GM19238 (cell line): Measurements from ENCODE around the gene WDR31.
"Not testable (repeated sequence)": the region's sequence is repeated elsewhere in the genome, so short reads cannot be mapped to it uniquely, and the experiment has no call there.

ENCODE experiments used
- DNase-seq: peaks from one replicate; pipeline ENCODE4 v3.0.0; 2011; ENCODE audit warnings: low spot score; ENCODE audit not compliant: insufficient read length

WDR31 gene

DNA sequence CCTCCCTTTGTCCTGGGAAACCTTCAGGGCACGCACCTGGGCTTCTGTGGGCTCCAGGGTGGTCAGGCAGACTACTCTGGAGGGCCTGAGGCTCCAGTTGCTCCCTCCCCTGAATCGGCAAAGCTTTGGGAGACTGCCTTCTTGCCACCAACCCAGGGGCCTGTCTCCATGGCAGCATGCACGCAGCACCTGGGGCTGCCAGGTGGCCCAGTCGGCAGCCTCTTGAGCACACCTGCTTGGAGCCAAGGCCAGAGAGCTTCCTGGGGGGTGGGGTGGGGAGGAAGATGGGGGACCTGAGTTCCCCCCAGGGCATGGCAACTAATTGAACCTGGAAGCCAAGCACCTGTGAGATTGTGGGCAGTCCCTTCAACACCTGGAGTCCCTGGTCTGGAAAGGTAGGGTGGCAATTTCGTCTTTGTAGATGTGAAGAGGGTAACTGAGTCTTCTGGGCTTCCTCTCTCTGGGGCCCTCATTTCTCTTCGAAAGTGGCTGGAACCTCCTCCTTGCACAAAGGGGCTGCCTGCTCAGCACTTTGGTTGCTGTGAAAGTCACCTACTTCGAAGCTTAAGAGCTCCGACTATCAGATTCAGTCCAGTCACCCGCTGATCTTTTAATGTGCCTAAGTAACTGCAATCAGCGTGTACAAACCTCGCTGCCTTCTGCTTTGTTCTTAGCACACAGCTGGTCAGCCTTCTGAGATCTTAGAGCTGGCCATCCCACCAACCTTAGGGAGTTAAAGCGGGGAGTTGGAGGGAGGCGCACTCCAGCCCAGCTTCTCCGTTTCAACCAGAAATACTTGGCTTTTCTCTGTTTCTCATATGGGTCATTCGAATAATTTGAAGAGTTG is 40.9 kb downstream of the WDR31 start:
- DNase-seq, result no peak

DNA sequence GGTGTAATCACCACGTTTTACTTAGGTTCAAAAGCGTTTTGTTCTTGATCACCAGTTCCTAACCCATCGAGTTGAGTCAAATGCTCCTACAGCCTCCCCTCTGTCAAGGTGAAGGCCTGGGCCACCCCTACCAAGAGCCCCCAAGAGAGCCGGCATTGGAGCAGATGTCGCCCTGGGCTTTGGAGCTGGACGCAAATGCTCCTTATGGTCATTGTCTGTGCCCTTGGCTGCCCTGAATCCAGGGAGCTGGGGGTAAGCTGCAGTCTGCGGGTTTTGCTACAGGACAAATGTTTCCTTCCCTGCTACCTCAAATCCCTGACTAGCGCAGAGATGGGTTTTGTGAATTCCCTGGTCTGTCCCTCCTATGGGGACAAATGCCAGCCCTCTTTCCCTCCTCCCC is 41.8 kb downstream of the WDR31 start:
- DNase-seq, result no peak

DNA sequence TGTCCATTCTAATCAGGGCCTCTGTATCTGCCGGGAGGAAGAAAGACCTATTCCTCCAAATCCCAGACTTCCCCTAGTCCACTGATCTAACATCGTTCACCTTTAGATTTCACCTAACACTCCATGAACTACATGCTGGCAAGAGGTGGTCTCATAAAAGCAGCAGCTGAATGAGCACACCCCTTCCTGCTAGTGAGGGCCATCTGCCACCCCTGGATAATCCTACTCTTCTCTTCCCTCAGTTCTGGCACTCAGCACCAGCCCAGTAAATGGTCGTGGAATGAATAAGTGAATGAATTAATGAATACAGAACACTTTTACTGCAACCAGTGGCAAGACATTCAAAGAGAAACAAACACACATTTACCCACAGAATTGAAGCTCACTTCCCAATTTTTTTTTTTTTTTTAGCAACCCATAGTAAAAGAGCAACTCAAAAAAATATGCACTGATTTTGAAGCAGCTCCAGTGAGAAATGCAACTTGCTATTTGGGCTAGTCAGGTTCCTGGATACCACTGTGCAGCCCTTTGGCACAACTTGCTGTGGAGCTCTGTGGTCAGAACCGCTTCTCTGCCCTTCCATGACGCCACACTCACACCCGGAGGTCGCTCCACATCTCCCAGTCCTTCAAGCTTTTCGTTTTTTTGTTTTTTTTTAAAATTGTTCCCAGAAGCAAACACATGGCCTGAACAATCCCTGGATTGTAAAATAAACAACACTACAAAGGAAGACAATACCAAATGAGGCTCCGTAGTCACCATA is 43.1 kb downstream of the WDR31 start:
- DNase-seq, result no peak

DNA sequence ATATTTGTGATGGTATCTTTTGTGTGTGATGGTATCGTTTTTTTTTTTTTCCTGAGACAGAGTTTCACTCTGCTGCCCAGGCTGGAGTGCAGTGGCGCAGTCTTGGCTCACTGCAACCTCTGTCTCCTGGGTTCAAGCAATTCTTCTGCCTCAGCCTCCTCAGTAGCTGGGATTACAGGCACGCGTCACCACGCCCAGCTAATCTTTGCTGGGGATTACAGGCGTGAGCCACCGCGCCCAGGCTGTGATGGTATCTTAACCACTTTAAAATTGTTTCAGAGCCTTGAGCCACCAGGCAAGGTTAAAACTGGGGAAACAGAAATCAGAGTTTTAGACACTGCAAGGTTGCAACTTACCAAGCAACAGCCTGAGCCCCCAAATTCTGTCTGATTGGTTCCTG is 43.8 kb downstream of the WDR31 start:
- not testable (repeated sequence) for DNase-seq

DNA sequence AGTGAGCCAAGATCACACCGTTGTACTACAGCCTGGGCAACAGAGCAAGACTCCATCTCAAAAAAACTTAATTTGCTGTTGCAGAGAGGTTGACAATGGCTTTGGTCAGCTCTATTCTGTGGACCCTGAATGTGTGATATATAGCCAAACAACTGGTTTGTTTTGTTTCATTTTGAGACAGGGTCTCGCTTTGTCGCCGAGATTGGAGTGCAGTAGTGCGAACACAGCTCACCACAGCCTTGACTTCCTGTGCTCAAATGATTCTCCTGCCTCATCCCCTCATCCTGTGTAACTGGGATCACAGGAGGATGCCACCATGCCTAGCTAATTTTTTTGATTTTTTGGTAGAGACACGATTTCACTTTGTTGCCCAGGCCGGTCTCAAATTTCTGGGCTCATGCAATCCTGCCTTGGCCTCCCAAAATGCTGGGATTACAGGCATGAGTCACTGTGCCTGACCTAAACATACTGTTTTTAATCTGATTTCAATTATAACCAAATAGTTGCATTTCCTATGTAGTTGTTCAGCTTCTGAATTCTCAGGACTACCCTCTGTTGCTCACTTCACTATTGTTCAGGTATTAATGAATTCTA is 46.7 kb downstream of the WDR31 start:
- DNase-seq, result no peak

DNA sequence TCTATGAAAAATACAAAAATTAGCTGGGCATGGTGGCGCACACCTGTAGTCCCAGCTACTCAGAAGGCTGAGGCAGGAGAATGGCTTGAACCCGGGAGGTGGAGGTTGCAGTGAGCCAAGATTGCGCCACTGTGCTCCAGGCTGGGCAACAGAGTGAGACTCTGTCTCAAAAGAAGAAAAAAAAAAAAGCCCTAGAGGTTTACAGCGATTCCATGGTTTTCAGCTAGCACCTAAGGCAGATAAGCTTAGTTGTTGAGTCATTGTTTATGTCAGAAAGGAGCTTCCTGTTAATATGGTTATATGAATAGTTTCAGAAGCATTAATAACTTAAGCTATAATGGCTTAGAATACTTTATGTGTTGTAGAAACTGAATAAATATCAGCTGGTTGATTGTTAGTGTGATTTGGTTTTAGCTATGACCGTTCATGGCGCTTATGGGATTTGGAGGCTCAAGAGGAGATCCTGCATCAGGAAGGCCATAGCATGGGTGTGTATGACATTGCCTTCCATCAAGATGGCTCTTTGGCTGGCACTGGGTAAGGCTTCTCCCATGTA is 49.9 kb downstream of the WDR31 start:
- no peak for DNase-seq

DNA sequence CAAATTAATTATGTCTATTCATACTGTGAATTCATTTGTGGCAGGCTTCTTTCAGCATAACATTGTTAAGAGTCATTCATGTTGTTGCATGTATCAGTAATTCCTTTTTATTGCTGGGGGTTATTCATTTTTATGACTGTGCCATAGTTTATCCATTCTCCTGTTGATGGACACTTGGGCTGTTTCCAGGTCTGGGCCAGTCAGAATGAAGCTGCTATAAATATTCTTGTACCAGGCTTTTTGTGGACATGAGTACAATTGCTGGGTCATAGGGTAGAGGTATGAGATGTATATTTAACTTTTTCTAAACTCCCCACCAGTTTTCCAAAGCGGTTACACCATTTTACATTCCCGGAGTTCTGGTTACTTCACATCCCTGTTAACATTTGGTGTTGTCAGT is 51.0 kb downstream of the WDR31 start:
- DNase-seq, result no peak

DNA sequence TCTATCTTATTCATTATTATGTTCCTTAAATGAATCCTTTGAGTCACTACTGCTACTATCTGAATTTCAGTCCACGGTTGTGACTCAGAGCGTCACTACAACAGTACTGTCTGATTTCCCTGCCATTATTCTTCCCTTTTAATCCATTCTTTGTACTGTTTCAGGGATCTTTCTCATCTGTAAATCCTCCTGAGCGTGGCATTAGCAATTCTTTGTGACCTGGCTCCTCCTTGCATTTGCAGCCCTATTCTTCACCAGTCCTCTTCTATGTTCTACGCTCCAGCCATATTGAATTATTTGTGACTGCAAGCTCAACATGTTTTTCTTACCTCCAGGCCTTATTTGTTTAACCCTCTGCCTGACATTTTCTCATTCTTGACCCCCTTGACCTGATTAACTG is 58.7 kb downstream of the WDR31 start:
- DNase-seq, result no peak

DNA sequence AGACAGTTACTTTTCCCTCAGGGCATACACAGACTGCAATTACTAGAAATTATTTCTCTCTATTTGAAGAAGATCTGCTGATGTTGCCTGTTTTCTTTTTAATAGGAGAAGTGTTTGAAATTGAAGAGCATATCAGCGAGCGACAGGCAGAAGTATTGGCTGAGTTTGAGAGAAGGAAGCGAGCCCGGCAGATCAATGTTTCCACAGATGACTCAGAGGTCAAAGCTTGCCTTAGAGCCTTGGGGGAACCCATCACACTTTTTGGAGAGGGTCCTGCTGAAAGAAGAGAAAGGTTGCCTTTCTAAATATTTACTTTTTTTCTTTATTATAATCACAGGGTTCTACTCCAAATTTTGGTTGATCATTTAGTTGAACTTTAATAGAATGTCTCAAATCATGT is 61.2 kb downstream of the WDR31 start:
- DNase-seq, result no peak

DNA sequence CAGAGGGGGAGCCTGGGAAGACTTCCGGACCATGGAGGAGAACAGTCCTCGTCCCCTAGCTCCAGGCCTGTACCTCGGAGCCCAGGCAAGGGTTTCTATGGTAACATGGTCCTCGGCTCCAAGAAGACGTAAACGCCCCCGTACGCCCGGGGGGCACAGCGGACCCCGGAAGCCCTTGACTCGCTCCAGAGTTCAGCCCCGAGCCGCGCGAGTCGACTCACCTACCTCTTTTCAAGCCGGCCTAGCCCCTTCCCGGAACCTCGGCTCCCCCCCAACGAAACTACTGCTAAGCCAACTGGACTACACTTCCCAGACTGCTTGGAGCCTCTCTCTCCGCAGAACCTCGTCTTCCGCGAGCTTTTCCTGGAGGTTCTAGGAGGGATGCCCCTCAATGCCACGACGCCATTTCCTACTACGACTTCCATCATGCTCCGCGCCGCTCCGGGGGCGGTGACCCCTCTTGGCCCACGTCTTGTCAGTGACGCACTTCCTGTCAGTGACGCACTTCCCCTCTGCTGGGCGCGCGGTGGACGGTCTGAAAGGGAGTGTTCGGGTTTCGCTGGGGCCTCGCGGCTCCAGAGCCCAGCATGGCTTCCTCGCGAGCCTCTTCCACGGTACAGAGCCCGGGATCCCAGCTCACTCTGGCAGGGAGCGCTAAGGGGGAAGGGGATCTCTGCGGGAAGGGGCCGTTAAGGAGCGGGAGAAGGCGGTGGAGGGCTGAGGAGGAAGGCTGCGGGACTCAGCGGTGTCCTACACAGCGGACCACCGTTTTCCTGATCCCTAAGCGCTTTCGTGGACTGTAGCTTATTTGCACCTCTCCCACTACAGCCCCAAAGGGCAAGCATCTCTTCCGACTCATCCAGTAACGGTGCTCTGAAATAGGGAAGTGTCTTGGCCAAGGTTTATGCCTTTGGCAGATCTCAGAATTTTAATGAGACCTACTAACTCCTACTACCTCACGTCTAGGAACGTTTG is 64.6 kb downstream of the WDR31 start, which contains the start of the genes CDC26 and PRPF4:
Gene CDC26, minus strand, starts transcription at position 416 of the 975 bp plus-strand sequence. CDS start 3,065 bp downstream, outside the sequence.
Gene PRPF4, plus strand, starts transcription at position 502 of the 975 bp plus-strand sequence. Its CDS starts 86 bp downstream, at position 588.
- DNase-seq, result peak; percentile 94

DNA sequence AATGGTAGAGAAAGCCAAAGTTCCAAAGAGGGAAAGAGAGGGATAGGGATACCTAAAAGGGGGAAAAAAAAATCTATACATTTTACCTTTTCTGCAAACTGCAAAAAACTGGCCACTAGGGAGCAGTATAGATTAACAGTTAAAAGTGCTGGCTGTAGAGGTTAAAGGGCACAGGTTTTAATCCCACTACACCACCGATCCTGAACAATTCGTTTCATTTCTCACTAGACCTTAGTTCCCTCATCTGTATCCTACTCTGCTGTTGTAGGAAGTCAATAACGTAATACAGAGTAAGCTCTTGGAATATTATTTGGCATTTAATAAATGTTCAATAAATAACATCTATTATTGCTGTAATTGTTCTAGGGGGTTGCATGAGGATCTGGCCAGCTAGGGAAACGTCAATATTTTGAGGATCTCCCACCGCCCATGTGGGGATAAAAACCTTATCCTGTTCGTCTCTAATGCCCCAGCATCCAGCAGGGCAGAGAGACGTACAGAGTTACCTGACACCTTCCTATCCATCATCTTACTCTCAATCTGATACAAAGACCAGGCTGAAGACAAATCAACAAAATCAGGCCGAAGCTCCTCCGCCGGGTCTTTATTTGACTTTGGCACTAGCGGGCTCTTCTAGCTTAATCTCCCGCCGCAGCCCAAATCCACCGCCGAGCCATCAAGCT is 65.5 kb downstream of the WDR31 start:
- DNase-seq, result peak; percentile 30

DNA sequence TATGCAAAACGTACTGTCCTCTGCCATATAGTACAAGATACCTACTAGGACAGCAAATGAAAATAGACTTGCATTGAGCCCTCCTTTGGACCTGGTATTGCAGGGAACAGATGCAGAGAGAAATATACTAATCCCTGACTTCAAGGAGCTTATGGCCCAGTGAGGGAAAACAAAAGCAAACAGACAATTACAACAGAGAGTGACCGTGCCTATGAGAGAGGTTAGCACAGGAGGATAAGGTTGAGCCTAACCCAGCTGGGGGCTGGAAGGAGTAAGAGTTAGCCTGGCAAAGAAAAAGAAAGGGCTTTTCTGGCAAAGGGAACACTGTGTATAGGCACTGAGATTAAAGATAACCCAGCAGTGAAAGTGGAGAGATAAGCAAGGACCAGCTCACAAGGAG is 70.2 kb downstream of the WDR31 start:
- DNase-seq, result no peak

DNA sequence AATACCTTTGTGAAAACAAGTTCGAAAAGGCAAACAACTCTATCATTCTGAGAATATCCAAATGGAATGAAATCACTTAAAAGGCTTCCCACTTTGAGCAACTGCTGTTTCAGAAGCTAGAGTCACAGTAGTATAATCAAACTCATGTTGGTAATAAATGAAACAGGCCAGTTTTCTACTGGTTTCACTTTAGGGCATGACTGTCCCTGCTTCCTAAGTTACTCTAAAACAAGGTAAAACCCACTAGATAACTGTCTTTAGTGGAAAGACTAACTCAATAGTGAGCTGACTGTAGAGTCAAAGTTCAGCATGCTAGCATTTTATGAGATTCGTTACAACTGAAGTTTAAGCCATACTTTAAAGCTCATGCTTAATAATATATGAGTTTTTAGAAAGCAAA is 70.7 kb downstream of the WDR31 start:
- DNase-seq, result no peak

DNA sequence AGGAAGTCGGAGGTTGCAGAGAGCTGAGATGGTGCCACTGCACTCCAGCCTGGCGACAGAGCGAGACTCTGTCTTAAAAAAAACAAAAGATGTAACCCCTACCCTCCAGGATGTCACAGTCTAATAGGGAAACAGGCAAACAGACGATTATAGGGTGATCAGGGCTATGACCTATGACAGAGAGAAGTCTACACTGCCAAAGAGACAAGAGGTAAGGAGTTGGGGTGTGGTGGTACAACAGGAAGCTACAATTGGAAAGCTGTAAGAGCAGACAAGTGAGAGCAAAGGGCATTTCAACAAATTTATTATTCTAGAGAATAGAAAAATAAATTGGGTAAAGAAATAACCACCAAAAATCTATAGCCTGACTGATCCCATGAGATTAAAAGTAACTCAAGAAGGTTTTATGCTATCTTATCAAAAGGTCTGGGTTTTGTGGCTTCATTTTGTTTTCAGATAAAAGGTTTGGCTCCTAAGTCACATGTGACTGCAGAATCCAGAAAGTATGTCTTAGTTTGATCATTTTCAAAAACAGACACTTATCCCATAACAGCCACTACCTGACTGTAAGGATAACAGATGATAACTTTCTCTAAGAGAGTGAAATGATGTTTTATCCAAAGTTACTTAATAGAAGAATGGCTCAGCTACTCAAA is 72.0 kb downstream of the WDR31 start:
- no peak for DNase-seq

DNA sequence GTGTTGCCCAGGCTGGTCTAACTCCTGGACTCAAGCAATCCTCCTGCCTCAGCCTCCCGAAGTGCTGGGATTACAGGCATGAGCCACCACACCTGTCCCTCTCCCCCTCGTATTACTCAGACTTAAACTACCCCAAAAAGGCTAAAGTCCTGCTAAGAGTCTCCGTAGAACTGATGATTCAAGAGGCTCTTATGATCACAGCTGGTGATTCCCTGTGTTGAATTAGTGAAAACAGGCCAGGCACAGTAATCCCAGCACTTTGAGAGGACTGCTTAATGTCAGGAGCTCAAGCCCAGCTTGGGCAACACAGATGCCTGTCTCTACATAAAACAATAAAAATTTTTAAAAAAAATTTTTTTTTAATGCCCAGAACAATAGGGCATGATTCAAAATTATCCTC is 73.9 kb downstream of the WDR31 start:
- no peak for DNase-seq
